Epithelial cell of esophagus (primary cell): Measurements from ENCODE around the gene ITPR2.

ENCODE experiments used
- DNase-seq: peaks from one replicate; pipeline ENCODE4 v3.0.0; 2010; ENCODE audit warnings: low read depth
- H3K4me3 ChIP-seq: 2 replicates; pipeline ENCODE4 v1.5.1; 2011; ENCODE audit warnings: mild to moderate bottlenecking, low read length, control low read depth
- TF ChIP-seq, protein P1 (sequence below): IDR thresholded peaks from 2 replicates; pipeline ENCODE4 v1.5.1; 2011; ENCODE audit warnings: low read depth, mild to moderate bottlenecking, low read length, control low read depth, inconsistent platforms; ENCODE audit not compliant: insufficient read depth; ENCODE audit errors: missing control alignments

Gene ITPR2

DNA sequence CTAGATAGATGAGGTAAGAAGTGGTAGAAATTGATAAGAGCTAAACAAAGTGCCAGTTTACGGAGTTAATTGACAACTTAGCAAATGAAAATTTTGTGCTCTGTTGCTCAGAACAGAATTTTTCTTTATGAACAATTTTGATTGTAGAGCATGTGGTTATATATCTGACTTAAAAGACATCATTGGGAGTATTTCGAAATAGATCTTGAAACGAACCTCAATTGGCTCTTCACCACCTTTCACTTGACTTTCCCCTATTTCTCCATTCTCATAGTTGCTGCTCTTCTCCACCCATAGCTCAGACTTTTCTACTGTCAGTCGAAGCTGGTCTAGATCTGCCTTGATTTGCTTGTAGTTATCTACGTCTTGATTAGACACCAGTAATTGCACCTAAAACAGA, 212.1 kb downstream of the ITPR2 start:
- H3K4me3 ChIP-seq = no peak overlapping the region
- no peak for DNase-seq
- TF ChIP-seq, protein P1, sequence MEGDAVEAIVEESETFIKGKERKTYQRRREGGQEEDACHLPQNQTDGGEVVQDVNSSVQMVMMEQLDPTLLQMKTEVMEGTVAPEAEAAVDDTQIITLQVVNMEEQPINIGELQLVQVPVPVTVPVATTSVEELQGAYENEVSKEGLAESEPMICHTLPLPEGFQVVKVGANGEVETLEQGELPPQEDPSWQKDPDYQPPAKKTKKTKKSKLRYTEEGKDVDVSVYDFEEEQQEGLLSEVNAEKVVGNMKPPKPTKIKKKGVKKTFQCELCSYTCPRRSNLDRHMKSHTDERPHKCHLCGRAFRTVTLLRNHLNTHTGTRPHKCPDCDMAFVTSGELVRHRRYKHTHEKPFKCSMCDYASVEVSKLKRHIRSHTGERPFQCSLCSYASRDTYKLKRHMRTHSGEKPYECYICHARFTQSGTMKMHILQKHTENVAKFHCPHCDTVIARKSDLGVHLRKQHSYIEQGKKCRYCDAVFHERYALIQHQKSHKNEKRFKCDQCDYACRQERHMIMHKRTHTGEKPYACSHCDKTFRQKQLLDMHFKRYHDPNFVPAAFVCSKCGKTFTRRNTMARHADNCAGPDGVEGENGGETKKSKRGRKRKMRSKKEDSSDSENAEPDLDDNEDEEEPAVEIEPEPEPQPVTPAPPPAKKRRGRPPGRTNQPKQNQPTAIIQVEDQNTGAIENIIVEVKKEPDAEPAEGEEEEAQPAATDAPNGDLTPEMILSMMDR = no peak

DNA sequence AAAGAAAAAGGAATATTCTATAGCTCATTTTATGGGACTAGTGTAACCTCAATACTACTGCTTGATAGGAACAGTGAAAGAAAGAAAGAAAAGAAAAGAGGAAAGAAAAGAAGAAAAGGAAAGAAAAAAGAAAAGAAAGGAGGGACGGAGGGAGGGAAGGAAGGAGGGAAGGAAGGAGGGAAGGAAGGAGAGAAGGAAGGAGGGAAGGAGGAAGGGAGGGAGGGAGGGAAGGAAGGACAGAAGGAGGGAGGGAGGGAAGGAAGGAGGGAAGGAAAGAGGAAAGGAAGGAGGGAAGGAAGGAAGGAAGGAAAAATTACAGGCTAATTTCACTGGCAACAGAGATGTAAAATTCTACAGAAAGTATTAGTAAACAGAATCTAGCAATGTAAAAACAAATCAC, 215.5 kb downstream of the ITPR2 start:
- TF ChIP-seq, protein P1 = no peak
- DNase-seq = no peak
- H3K4me3 ChIP-seq = no peak overlapping the region

- TF ChIP-seq, protein P1 = peak; percentile 76
- peak; percentile 49 for DNase-seq
- H3K4me3 ChIP-seq = no peak overlapping the region
Observed at GRCh38 chr12:26614011-26614616, 218.9 kb downstream of the ITPR2 start.

GRCh38 chr12:26612203-26612602, 220.8 kb downstream of the ITPR2 start:
- no peak for DNase-seq
- TF ChIP-seq, protein P1 = no peak
- H3K4me3 ChIP-seq = no peak overlapping the region

- no peak for DNase-seq
- no peak overlapping the region for H3K4me3 ChIP-seq
- TF ChIP-seq, protein P1 = no peak
Observed at GRCh38 chr12:26611598-26611997, 221.4 kb downstream of the ITPR2 start.

- H3K4me3 ChIP-seq = no peak overlapping the region
- TF ChIP-seq, protein P1 = no peak
- no peak for DNase-seq
Observed at GRCh38 chr12:26610774-26611173, 222.2 kb downstream of the ITPR2 start.

DNA sequence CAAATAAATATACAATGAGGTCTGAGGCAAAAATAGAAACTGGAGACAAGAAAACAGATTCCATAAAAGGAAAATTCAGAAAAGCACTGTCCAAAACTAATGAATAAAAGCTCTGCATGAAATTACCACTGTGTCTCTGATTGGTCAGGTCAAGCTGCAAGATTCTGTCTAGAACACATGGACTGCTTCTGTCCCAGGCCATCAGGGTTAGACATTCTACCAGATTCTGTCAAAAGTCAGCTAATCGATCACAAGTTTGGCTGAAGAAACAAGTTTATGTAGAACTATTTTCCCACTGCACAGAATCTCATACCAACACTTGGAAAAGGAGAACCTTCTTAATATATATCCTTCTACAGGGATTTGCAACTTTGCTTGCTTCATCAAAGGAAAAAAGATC, 223.0 kb downstream of the ITPR2 start:
- no peak for DNase-seq
- H3K4me3 ChIP-seq = no peak overlapping the region
- TF ChIP-seq, protein P1 = no peak
